H4 (cell line): ENCODE data around the gene KRTAP13-4. TPM values are rescaled to one million over a fixed set of nuclear protein-coding genes. Genes with fewer than 3 reads are reported as not detected.
A peak's percentile ranks its signal among the peaks of the same experiment; 100 is the strongest.

Experiments
- DNase-seq: peaks from one replicate; pipeline ENCODE4 v3.0.0-alpha.2; 2015; ENCODE audit warnings: low spot score
- total RNA-seq: library from RNA; depleted of rRNA; stranded (reverse); fragments of >200 nt; shearing (Covaris generic); gene quantifications from 2 replicates; pipeline ENCODE4 v1.2.3, GENCODE V29; 2014; rRNA removed

KRTAP13-4 gene
- total RNA-seq: not detected in 2 replicates

- DNase-seq: no peak
Measured at GRCh38 chr21:30430170-30430655, at the start of gene KRTAP13-4. KRTAP13-4 (plus strand) TSS chr21:30430220; CDS start chr21:30430276, 56 bp downstream.

GRCh38 chr21:30382201-30382600 is 47.8 kb upstream of the KRTAP13-4 start:
- DNase-seq: no peak

GRCh38 chr21:30391492-30392025 is 38.5 kb upstream of the KRTAP13-4 start:
- DNase-seq: no peak

- no peak for DNase-seq
Measured at GRCh38 chr21:30395731-30396130, 34.3 kb upstream of the KRTAP13-4 start, which contains the start of gene KRTAP13-1. KRTAP13-1 (plus strand) TSS chr21:30396031; CDS start chr21:30396087, 56 bp downstream.

GRCh38 chr21:30408782-30409494 is 21.1 kb upstream of the KRTAP13-4 start:
- DNase-seq: peak; percentile 98

GRCh38 chr21:30415993-30416392 is 14.0 kb upstream of the KRTAP13-4 start:
- no peak for DNase-seq

- DNase-seq: no peak
Measured at GRCh38 chr21:30425826-30426225, 4.2 kb upstream of the KRTAP13-4 start, which contains the start of gene KRTAP13-3. KRTAP13-3 (minus strand) TSS chr21:30425926; CDS start chr21:30425912, 14 bp downstream.

- no peak for DNase-seq
Measured at GRCh38 chr21:30426731-30427130, 3.3 kb upstream of the KRTAP13-4 start.

GRCh38 chr21:30434033-30434631 is 4.1 kb downstream of the KRTAP13-4 start:
- DNase-seq: peak; percentile 41

GRCh38 chr21:30437010-30437565 is 7.1 kb downstream of the KRTAP13-4 start:
- DNase-seq: no peak

- no peak for DNase-seq
Measured at GRCh38 chr21:30439975-30440374, 10.0 kb downstream of the KRTAP13-4 start, which contains the start of gene KRTAP15-1. KRTAP15-1 (plus strand) TSS chr21:30440275; CDS start chr21:30440328, 53 bp downstream.

- DNase-seq: no peak
Measured at GRCh38 chr21:30443226-30443625, 13.2 kb downstream of the KRTAP13-4 start.

GRCh38 chr21:30444204-30444603 is 14.2 kb downstream of the KRTAP13-4 start:
- DNase-seq: no peak

GRCh38 chr21:30447056-30447455 is 17.0 kb downstream of the KRTAP13-4 start:
- DNase-seq: no peak

- DNase-seq: no peak
Measured at GRCh38 chr21:30448514-30448913, 18.5 kb downstream of the KRTAP13-4 start.

GRCh38 chr21:30463713-30464112 is 33.7 kb downstream of the KRTAP13-4 start:
- peak; percentile 32 for DNase-seq

GRCh38 chr21:30468900-30469714 is 39.1 kb downstream of the KRTAP13-4 start:
- DNase-seq: no peak

GRCh38 chr21:30478004-30478403 is 48.0 kb downstream of the KRTAP13-4 start:
- DNase-seq: no peak

- DNase-seq: no peak
Measured at GRCh38 chr21:30479259-30479658, 49.2 kb downstream of the KRTAP13-4 start.

GRCh38 chr21:30480145-30480544 is 50.1 kb downstream of the KRTAP13-4 start, which contains the start of gene KRTAP19-1:
KRTAP19-1 (minus strand) TSS chr21:30480367; CDS start chr21:30480317, 50 bp downstream.
- peak; percentile 11 for DNase-seq
